ENCODE measurements around the gene SH3BP2.

Gene SH3BP2

GRCh38 chr4:2835978-2836377 lies 43.1 kb downstream of the SH3BP2 start:
- no peak for DNase-seq

DNA sequence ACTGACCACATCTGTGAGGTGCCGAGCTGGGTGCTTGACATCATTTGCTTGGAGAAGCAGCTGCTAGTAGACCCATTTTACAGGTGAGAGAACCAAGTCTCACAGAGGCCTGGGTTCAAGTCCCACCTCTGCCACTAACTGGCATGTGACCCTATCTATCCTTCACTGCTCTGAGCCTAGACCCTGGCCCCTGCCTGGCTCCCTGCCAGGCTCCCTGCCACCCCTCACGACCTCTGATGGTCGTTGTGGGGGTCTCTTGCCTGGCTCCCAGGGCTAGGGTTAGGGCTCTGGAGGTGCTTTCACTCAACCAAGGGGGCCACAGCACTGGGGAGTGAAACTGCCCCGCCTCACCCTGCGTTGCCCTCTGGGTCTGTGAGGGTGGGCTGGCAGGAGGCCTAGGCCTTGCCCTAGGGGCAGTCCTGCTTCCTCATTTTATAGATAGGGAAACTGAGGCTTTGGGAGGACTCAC lies 43.5 kb downstream of the SH3BP2 start:
- no peak for DNase-seq

GRCh38 chr4:2837110-2837903 lies 44.4 kb downstream of the SH3BP2 start:
- no peak for DNase-seq

DNA sequence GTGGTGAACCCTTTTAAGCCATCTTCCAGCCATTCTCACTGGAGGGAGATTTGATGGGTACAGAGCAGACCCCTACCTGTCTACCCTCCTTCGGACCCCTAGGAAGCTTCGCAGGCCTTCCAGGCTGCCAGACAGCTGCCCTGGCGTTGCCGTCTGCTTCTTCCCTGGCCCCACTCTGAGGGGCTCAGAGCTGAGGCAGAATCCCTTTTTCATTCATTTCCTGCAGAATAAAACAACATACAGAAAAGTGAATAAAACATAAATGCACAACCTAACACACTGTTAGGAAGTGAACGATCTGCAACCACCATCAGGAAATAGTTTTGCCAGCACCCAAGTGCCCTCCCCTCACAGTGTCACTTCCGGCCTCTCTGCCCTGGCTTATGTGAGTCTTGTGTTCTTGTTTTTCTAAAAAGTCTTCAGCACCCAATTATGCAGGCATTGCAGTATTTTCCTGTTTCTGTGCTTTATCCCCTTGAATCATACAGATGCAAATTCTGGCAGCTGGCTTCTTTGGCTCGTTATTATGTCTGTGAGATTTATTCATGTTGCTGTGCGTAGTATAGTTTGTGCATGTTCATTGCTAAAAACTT lies 45.1 kb downstream of the SH3BP2 start:
- no peak for DNase-seq

DNA sequence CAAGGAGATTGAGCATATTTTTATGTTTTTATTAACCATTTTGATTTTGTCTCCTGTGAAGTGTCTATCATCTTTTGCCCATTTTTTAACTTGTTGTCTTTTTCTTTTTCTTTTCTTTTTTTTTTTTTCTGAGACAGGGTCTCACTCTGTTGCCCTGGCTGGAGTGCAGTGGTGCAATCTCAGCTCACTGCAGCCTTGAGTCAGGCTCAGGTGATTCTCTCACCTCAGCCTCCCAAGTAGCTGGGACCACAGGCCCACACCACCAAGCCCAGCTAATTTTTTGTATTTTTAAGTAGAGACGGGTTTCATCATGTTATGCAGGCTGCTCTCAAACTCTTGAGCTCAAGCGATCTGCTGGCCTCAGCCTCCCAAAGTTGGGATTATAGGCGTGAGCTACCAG lies 46.2 kb downstream of the SH3BP2 start:
- no peak for DNase-seq

GRCh38 chr4:2842687-2843262 lies 49.9 kb downstream of the SH3BP2 start:
- DNase-seq: no peak

DNA sequence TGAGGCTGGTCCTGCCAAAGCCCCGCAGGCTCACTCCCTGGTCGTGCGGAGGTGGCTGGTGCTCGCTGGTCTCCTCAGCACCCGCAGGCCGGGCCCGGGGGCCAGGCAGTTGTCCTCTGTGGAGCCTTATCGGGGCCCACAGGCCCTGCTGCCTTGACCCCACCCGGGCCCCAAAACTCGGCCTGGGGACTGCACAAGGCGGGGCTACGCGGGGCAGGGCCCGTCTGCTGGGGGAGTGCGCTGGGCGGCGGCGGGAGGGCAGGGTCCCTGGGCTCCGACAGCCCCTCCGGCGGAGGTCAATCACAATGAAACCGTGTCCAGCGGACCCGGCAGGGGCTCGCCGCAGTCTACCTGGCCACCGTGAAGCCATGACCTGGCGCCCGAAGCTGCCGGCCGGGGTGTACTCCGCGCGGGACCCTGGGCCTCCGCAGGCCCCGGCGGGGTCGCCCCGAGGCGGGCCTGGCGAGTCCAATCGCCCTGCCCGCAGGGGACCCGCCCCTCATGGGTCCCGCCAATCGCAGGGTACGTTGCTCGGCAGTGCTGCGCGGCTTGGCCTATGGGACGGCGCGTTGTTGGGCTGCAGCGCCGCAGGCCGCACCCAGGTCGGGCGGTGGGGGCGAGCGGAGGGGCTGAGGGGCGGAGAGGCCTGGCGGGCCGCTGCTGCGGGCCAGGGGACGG lies 50.5 kb downstream of the SH3BP2 start, which contains the start of gene ADD1:
Gene ADD1, plus strand, starts transcription at position 582 of the 678 bp plus-strand sequence. CDS start 32,072 bp downstream, outside the sequence.
- peak; percentile 90 for DNase-seq

GRCh38 chr4:2843941-2844584 lies 51.2 kb downstream of the SH3BP2 start:
- no peak for DNase-seq

- no peak for DNase-seq
Measured at GRCh38 chr4:2846172-2846571, 53.3 kb downstream of the SH3BP2 start.

- DNase-seq: no peak
Measured at GRCh38 chr4:2847302-2847871, 54.5 kb downstream of the SH3BP2 start.

DNA sequence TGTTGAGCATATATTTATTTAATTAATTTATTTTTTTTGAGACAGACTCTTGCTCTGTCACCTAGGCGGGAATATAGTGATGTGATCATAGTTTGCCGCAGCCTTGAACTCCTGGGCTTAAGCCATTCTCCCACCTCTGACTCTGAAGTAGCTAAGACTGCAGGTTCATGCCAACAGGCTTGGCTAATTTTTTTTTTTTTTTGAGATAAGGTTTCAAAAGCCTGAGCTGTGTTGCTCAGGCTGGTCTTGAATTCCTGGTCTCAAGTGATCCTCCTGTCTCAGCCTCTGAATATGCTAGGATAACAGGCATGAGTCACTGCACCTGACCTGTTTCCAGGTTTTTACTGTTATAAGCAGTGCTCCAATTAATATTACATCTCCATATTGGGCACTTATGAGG lies 55.6 kb downstream of the SH3BP2 start:
- DNase-seq: no peak

DNA sequence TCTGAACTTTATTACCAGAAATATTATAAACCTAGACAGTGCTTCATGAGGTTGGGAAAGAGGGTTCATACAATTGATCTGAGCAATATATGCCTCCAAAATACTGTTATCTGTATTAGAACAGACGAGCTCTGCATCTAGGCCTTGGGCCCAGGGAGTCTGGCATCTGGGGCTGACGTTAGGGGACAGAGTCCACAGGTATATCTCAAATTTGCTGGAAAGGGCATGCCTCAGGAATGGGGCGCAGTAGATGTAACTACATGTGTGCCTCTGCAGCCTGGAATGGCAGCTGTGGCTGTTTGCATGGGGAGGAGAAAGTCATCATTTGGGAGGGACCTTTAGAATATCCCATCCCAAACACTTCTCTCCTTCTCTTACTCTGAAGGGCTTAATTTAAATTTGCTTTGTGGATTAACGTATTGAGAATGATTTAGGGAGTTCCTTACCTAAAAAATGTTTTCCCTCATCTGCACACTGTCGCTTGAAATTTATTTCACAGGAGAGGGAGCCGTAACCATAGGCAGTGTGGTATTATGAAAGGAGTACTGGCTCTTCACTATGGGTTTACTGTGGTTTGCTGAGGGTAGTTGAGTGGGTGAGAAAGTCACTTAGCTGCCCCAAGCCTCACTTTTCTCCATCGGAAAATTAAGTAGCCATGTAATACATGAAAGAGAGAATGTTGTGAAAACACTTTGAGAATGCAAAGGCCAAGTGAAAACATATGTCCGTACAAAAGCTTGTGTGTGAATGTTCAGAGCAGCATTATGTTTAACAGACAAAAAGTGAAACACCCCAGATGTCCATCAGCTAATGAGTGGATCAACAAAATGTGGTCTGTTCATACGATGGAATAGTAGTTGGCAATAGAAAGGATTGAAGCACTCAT lies 56.6 kb downstream of the SH3BP2 start:
- no peak for DNase-seq

GRCh38 chr4:2850966-2851798 lies 58.3 kb downstream of the SH3BP2 start:
- no peak for DNase-seq

DNA sequence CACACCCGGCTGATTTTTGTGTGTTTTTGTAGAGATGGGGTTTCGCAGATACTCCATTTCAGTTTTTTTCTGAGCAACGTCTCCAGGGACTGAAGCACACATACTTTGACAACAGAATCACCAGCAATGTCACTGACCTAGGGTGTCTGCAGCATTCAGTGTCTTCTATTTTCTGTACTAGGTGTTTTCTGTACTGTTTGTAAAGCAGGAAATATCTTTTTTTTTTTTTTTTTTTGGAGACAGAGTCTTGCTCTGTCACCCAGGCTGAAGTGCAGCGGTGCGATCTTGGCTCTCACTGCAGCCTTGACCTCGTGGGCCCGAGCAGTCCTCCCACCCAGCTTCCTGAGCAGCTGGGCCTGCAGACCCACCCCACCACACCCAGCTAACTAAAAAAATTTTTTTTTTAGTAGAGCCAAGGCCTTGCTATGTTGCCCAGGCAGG lies 59.6 kb downstream of the SH3BP2 start:
- no peak for DNase-seq

- DNase-seq: no peak
Measured at GRCh38 chr4:2855584-2855983, 62.7 kb downstream of the SH3BP2 start.

GRCh38 chr4:2856266-2856665 lies 63.4 kb downstream of the SH3BP2 start:
- no peak for DNase-seq

- DNase-seq: no peak
Measured at GRCh38 chr4:2857349-2857927, 64.6 kb downstream of the SH3BP2 start.

GRCh38 chr4:2858451-2859217 lies 65.7 kb downstream of the SH3BP2 start:
- no peak for DNase-seq

GRCh38 chr4:2859514-2859913 lies 66.6 kb downstream of the SH3BP2 start:
- no peak for DNase-seq
